Activated T-helper 2 cell treated with anti-CD3 and anti-CD28 coated beads, Interferon-gamma antibody, Interleukin-2, Interleukin-4, amounts not matched to agents 10 μg/mL and 5 μg/mL and 100 μg/mL, durations not matched to agents 14 hours and 24 hours and 36 hours (primary cell): ENCODE measurements around the gene PARD6A. TPM values are rescaled to one million over a fixed set of nuclear protein-coding genes. Genes with fewer than 3 reads are reported as not detected.

Source experiments
- DNase-seq: peaks from one replicate; pipeline ENCODE4 v3.0.0; 2021; ENCODE audit warnings: low spot score
- H3K27ac Mint-ChIP-seq: one replicate; pipeline ENCODE4 v1.8.0; 2021; ENCODE audit warnings: mixed read lengths
- H3K27me3 Mint-ChIP-seq: one replicate; pipeline ENCODE4 v1.8.0; 2021; ENCODE audit warnings: low read depth, mixed read lengths
- H3K36me3 Mint-ChIP-seq: one replicate; pipeline ENCODE4 v1.8.0; 2021; ENCODE audit warnings: low read depth, mixed read lengths
- H3K4me1 Mint-ChIP-seq: one replicate; pipeline ENCODE4 v1.8.0; 2021; ENCODE audit warnings: low read depth, mixed read lengths
- H3K4me3 Mint-ChIP-seq: one replicate; pipeline ENCODE4 v1.8.0; 2021; ENCODE audit warnings: low read depth, mild to moderate bottlenecking, moderate library complexity, mixed read lengths
- H3K9me3 Mint-ChIP-seq: one replicate; pipeline ENCODE4 v1.8.0; 2021; ENCODE audit warnings: mixed read lengths
- intact Hi-C: fragments of 100-400 bp; cut with micrococcal nuclease; formaldehyde crosslinking; loops from one replicate; pipeline ENCODE4 v1.15.1; 2023
- total RNA-seq: library from RNA; stranded (reverse); gene quantifications from 2 replicates; pipeline ENCODE4 v1.2.3, GENCODE V29; 2022

Gene PARD6A
- total RNA-seq, 1 donor from 2014 or later: 11.5 TPM

DNA sequence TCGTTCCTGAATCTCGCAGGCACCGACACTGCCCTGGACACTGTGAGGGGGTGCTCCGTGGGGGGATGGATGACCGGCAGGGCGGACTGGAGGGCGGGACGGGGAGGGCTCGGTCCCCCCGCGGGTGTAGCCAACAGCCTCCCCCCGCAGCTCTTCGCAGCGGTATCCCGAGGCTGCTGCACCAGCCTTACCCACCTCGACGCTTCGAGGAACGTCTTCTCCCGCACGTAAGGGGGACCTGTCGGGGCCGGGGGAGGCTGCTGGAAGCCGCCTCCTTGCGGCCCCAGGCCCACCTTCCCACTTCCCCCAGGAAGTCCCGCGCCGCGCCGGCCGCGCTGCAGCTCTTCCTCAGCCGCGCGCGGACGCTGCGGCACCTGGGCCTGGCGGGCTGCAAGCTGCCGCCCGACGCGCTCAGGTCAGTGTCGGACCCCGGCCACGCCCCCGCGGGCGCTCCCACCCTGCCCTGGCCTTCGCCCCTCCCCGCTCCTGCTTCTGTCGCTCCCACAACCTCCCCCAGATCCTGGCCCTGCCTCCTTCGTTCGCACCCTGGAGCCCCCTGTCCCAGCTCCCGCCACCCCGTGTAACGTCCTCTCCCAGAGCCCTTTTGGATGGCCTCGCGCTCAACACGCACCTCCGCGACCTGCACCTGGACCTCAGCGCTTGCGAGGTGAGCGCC lies 12.5 kb upstream of the PARD6A start:
- Mint-ChIP-seq H3K27ac (no peak overlapping the region), H3K9me3 (no peaks in the 10 kb centered on the region), H3K27me3 (no peaks in the 10 kb centered on the region), H3K36me3 (peaks cover 51% of the 10 kb centered on the region), H3K4me1 (peaks cover 7% of the 10 kb centered on the region), H3K4me3 (peak overlapping the region; percentile 13)
- no peak for DNase-seq
- intact Hi-C loops: no loop called here

DNA sequence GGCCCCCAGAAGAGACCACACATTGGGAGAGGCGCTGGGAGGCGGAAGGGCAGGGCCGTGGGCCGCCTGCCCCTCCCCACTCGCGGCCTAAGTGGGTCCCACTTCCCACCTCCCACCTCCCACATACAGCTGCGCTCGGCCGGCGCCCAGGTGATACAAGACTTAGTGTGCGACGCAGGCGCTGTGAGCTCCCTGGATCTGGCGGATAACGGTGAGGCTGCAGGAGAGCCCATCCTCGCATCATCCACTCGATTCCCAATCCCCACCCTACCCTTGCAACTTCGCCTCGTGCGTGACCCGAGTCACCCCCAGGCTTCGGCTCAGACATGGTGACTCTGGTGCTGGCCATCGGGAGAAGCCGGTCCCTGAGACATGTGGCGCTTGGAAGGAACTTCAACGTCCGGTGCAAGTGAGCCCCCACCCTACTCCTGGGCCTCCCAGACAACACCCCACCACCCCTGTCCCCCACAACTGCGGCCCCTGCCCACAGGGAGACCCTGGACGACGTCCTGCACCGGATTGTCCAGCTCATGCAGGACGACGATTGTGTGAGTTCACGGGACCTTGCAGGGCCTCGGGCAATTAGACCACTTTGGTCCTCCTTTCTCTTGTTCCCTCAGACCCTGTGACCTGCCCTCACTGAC lies 11.9 kb upstream of the PARD6A start:
- H3K27me3 Mint-ChIP-seq: no peaks in the 10 kb centered on the region
- H3K27ac Mint-ChIP-seq: no peak overlapping the region
- no peak overlapping the region for H3K4me3 Mint-ChIP-seq
- intact Hi-C loops: no loop called here
- H3K4me1 Mint-ChIP-seq: peaks cover 7% of the 10 kb centered on the region
- peaks cover 54% of the 10 kb centered on the region for H3K36me3 Mint-ChIP-seq
- no peak for DNase-seq
- H3K9me3 Mint-ChIP-seq: no peaks in the 10 kb centered on the region

DNA sequence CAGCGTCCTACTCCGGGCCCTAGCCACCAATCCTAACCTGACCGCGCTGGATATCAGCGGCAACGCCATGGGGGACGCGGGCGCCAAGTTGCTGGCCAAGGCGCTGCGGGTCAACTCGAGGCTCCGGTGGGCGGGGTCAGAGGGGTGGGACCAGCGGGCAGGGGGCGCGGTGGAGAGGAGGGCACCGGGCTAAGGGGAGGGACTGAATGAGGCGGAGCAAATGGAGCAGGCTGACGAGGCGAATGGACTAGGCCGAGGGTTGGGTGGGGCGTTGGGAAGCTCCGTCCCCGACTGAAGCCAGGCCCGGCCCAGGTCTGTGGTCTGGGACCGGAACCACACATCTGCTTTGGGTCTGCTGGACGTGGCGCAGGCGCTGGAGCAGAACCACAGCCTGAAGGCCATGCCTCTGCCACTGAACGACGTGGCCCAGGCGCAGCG lies 11.2 kb upstream of the PARD6A start:
- Mint-ChIP-seq H3K9me3 (no peaks in the 10 kb centered on the region), H3K27me3 (no peaks in the 10 kb centered on the region), H3K27ac (no peak overlapping the region), H3K4me1 (peaks cover 6% of the 10 kb centered on the region), H3K36me3 (peaks cover 57% of the 10 kb centered on the region), H3K4me3 (no peak overlapping the region)
- DNase-seq: no peak
- intact Hi-C loops: no loop called here

DNA sequence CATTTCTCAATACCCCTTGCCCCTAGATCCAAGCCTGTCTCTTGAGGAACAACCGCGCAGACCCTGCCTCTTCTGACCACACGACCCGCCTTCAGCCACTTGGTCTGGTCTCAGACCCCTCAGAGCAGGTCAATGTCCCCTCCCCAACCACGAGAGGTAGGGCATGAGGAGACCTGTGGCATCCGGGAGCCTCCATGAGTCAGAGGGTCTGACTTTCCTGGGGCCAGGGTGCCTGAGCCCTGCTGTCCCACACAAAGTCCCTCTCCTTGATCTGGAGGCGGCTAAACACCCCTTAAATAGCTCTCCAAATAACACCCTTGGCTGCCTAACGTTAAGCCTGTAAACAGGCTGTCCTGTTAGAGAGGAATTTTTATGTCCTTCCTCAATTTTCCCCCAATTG lies 10.7 kb upstream of the PARD6A start:
- H3K27ac Mint-ChIP-seq: no peak overlapping the region

DNA sequence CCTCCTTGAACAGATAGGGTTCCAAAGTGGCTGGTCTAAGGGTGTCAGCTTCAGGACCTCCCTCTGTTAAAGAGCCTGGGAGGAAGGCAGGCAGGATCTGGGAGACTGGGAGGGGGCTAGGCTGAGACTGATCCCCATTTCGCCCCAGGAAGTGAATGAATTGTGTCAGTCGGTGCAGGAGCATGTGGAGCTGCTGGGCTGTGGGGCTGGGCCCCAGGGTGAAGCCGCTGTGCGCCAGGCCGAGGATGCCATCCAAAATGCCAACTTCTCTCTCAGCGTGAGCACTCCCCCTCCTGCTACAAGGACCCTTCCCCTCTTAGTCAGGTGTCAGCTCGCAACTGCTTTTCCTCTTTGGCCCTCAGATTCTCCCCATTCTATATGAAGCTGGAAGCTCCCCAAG lies 9.7 kb upstream of the PARD6A start:
- intact Hi-C loops: no loop called here
- peaks cover 4% of the 10 kb centered on the region for H3K4me1 Mint-ChIP-seq
- H3K36me3 Mint-ChIP-seq: peaks cover 65% of the 10 kb centered on the region
- no peaks in the 10 kb centered on the region for H3K27me3 Mint-ChIP-seq
- H3K4me3 Mint-ChIP-seq: no peak overlapping the region
- no peak overlapping the region for H3K27ac Mint-ChIP-seq
- DNase-seq: no peak
- H3K9me3 Mint-ChIP-seq: no peaks in the 10 kb centered on the region

More for the DNA sequence above, 10.7 kb upstream of the PARD6A start:
- DNase-seq: no peak
- intact Hi-C loops: no loop called here
- no peak overlapping the region for H3K4me3 Mint-ChIP-seq
- H3K9me3 Mint-ChIP-seq: no peaks in the 10 kb centered on the region
- no peaks in the 10 kb centered on the region for H3K27me3 Mint-ChIP-seq
- H3K36me3 Mint-ChIP-seq: peaks cover 61% of the 10 kb centered on the region
- peaks cover 4% of the 10 kb centered on the region for H3K4me1 Mint-ChIP-seq

DNA sequence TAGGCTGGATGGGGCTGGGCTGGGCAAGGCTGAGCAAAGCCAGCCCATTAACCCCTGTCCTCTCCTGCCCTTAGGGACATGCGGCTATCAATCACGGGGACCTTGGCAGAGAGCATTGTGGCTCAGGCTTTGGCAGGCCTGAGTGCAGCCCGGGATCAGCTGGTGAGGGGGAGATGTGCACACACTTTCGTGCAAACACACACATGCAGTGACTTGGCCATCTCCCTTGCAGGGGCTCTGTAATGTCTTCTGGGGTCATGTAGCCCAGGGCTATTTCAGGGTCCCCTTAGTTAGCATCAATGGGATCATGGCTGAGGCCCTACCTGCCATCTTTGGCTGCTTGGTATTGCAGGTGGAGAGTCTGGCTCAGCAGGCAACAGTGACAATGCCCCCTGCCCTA lies 8.9 kb upstream of the PARD6A start:
- Mint-ChIP-seq H3K27me3 (no peaks in the 10 kb centered on the region), H3K4me1 (peaks cover 1% of the 10 kb centered on the region), H3K27ac (no peak overlapping the region), H3K36me3 (peaks cover 65% of the 10 kb centered on the region), H3K4me3 (no peak overlapping the region), H3K9me3 (no peaks in the 10 kb centered on the region)
- DNase-seq: no peak
- intact Hi-C loops: no loop called here

DNA sequence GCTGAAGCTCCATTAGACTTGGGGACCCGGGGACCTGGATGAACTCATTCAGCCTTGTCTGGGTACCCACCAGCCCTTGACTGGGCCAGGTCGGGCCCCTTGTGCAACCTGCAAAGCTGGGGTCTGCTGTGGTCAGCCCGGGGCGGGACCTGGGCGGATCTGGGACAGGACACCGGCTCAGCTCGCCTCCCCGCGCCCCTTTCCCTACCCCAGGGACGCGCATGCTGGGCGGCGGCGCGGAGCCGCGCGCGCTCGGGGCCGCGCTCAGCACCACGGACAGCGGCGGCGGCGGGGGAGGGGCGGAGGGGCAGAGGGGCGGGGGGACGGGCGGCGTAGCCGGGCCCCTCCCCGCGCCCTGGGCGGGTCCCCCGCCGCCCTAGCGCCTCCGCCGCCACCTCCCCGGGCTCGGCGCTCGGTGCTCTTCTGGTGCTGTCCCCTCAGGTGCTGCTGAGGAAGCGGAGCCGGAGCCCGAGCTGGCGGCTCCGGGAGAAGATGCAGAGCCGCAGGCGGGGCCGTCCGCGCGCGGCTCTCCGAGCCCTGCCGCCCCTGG lies 8.1 kb upstream of the PARD6A start:
- Mint-ChIP-seq H3K27me3 (no peaks in the 10 kb centered on the region), H3K4me1 (peaks cover 1% of the 10 kb centered on the region), H3K9me3 (no peaks in the 10 kb centered on the region), H3K4me3 (no peak overlapping the region), H3K36me3 (peaks cover 66% of the 10 kb centered on the region), H3K27ac (no peak overlapping the region)
- intact Hi-C loops: no loop called here
- DNase-seq: no peak

DNA sequence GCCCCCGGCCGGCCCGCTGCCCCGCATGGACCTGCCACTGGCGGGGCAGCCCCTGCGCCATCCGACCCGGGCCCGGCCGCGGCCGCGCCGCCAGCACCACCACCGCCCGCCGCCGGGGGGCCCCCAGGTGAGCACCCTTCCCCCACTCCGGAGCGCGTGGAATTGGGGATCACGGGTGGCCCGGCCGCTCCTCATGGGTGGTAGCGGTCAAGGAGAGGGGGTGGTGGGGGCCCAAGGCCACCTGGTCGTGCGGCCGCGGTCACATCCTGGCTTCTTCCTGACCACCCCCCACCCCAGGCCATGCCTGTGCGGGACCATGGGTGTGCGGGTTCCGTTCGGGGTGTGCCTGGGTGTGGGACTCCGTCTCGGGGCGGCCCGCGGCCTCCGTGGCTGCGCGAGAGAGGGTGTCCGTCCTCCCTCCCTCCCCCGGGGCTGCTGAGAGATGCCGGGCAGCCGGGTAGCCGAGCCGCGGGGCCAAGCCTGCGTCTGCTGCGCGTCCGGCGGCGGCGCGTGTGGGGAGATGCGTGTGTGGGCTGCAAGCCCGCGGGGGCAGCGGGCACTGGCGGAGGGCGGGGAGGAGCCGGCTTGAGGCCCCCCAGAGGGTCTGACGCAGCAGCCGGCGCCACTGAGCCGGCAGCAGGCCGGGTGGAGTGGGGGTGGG lies 7.5 kb upstream of the PARD6A start:
- no peak overlapping the region for H3K27ac Mint-ChIP-seq
- no peak for DNase-seq
- H3K4me3 Mint-ChIP-seq: no peak overlapping the region
- H3K36me3 Mint-ChIP-seq: peaks cover 70% of the 10 kb centered on the region
- no peaks in the 10 kb centered on the region for H3K27me3 Mint-ChIP-seq
- intact Hi-C loops: no loop called here
- H3K4me1 Mint-ChIP-seq: peaks cover 3% of the 10 kb centered on the region
- H3K9me3 Mint-ChIP-seq: no peaks in the 10 kb centered on the region

DNA sequence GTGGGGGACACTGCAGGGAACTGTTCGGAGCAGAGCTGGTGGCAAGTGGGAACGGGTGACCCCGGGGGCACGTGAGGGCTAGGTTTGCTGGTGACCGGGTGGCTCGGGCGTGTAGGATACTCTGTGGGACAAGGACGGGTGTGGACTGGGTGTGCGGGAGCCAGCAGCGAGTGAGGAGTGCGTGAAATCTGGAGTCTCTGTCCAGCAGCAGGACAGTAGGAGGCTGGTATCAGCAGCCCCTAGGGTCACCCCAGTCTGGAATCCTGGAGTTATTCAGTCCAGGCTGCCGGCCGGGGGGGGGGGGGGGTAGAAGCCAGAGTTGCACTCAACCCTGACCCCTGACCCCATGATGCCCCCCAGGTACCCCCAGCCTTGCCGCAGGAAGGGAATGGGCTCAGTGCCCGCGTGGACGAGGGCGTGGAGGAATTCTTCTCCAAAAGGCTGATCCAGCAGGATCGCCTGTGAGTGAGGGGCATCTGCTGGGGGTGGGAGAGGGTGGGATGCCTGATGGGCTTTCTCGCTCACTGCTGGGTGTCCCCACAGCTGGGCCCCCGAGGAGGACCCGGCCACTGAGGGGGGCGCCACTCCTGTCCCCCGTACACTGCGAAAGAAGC lies 6.9 kb upstream of the PARD6A start:
- Mint-ChIP-seq H3K4me1 (peaks cover 6% of the 10 kb centered on the region), H3K9me3 (no peaks in the 10 kb centered on the region), H3K36me3 (peaks cover 69% of the 10 kb centered on the region), H3K27ac (no peak overlapping the region), H3K27me3 (no peaks in the 10 kb centered on the region), H3K4me3 (no peak overlapping the region)
- intact Hi-C loops: no loop called here
- no peak for DNase-seq

DNA sequence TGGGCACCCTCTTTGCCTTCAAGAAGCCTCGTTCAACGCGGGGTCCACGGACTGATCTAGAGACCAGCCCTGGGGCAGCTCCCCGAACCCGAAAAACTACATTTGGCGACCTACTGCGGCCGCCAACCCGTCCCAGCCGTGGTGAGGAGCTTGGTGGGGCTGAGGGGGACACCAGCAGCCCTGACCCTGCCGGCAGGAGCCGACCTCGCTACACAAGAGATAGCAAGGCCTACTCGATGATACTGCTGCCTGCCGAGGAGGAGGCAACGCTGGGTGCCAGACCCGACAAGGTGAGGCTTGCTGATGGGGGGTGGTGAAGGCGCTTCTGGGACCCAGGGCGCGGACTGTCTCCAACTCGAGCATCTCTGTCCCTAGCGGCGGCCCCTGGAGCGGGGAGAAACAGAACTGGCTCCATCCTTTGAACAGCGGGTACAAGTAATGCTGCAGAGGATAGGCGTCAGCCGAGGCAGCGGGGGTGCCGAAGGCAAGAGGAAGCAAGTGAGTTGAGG lies 6.3 kb upstream of the PARD6A start:
- no peak overlapping the region for H3K27ac Mint-ChIP-seq
- H3K4me1 Mint-ChIP-seq: peaks cover 9% of the 10 kb centered on the region
- no peak overlapping the region for H3K4me3 Mint-ChIP-seq
- no peaks in the 10 kb centered on the region for H3K27me3 Mint-ChIP-seq
- no peaks in the 10 kb centered on the region for H3K9me3 Mint-ChIP-seq
- intact Hi-C loops: no loop called here
- DNase-seq: no peak
- H3K36me3 Mint-ChIP-seq: peaks cover 69% of the 10 kb centered on the region

DNA sequence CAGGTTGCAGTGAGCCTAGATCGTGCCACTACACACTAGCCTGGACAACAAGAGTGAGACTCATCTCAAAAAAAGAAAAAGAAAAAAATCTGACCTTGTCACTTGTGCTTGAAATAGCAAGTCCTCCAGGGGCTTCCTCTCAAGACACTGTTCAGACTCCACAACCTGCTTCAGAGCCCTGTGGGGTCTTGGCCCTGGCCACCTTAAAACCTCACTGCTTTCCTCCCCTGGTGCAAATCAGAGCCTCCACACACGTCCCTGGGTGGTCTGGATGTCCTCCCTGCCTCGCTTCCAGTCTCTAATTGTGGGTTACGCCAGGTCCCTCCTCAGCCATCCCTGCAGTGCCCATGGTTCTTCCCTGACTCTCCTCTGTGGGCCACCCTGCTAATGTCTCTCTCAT lies 5.4 kb upstream of the PARD6A start:
- Mint-ChIP-seq H3K27me3 (no peaks in the 10 kb centered on the region), H3K27ac (no peak overlapping the region), H3K9me3 (no peaks in the 10 kb centered on the region), H3K36me3 (peaks cover 64% of the 10 kb centered on the region), H3K4me1 (peaks cover 9% of the 10 kb centered on the region), H3K4me3 (no peak overlapping the region)
- no peak for DNase-seq
- intact Hi-C loops: no loop called here

DNA sequence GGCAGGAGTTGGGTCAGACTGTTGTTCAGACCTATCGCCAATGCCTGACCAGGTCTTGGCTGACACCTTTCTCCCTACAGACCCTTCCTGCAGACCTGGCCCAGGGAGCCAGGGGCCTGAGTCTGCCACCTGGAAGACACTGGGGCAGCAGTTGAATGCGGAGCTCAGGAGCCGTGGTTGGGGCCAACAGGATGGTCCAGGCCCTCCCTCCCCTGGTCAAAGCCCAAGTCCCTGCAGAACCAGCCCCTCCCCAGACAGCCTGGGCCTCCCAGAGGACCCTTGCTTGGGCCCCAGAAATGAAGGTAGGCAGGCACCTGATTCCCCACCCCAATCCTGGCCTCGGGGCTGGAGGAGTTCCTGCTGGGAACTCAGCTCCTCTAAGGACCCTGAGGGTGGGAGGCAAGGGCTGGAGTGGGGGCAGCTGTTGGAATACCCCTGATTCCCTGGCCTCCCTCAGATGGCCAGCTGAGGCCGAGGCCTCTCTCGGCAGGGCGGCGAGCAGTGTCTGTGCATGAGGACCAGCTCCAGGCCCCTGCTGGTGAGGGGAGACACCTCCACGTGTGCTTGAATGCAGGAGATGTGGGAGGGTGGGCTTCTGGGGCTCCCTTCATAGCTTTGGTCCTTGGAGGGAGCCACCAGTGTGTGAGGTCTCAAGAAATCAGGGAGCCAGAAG lies 4.3 kb upstream of the PARD6A start:
- H3K27ac Mint-ChIP-seq: no peak overlapping the region
- H3K36me3 Mint-ChIP-seq: peaks cover 55% of the 10 kb centered on the region
- DNase-seq: no peak
- H3K4me1 Mint-ChIP-seq: peaks cover 12% of the 10 kb centered on the region
- H3K4me3 Mint-ChIP-seq: peak overlapping the region; percentile 33
- H3K27me3 Mint-ChIP-seq: no peaks in the 10 kb centered on the region
- no peaks in the 10 kb centered on the region for H3K9me3 Mint-ChIP-seq
- intact Hi-C loops: no loop called here
